ENCODE measurements around the gene PVALEF. TPM values are rescaled to one million over a fixed set of nuclear protein-coding genes. Genes with fewer than 3 reads are reported as not detected.
"Not testable (repeated sequence)": the region's sequence is repeated elsewhere in the genome, so short reads cannot be mapped to it uniquely, and the experiment has no call there.

PVALEF gene
- total RNA-seq, 2 experiments from 2014 or later = not detected

GRCh38 chr17:81212365-81212764 lies 47.1 kb downstream of the PVALEF start:
- Mint-ChIP-seq H3K9me3 (no peaks in the 10 kb centered on the region), H3K36me3 (no peaks in the 10 kb centered on the region), H3K27ac (no peak overlapping the region), H3K27me3 (no peaks in the 10 kb centered on the region), H3K4me3 (no peak overlapping the region), H3K4me1 (no peaks in the 10 kb centered on the region)
- DNase-seq = no peak

GRCh38 chr17:81213978-81214377 lies 48.7 kb downstream of the PVALEF start:
- H3K27ac Mint-ChIP-seq = no peak overlapping the region
- H3K4me1 Mint-ChIP-seq = no peaks in the 10 kb centered on the region
- no peak for DNase-seq
- no peaks in the 10 kb centered on the region for H3K36me3 Mint-ChIP-seq
- H3K27me3 Mint-ChIP-seq = no peaks in the 10 kb centered on the region
- no peaks in the 10 kb centered on the region for H3K9me3 Mint-ChIP-seq
- no peak overlapping the region for H3K4me3 Mint-ChIP-seq

GRCh38 chr17:81217491-81217890 lies 52.2 kb downstream of the PVALEF start:
- peaks cover 5% of the 10 kb centered on the region for H3K4me1 Mint-ChIP-seq
- DNase-seq = no peak
- H3K9me3 Mint-ChIP-seq = no peaks in the 10 kb centered on the region
- no peaks in the 10 kb centered on the region for H3K27me3 Mint-ChIP-seq
- H3K27ac Mint-ChIP-seq = no peak overlapping the region
- no peaks in the 10 kb centered on the region for H3K36me3 Mint-ChIP-seq
- H3K4me3 Mint-ChIP-seq = no peak overlapping the region

- no peaks in the 10 kb centered on the region for H3K27me3 Mint-ChIP-seq
- DNase-seq = no peak
- H3K27ac Mint-ChIP-seq = no peak overlapping the region
- peaks cover 6% of the 10 kb centered on the region for H3K4me1 Mint-ChIP-seq
- H3K4me3 Mint-ChIP-seq = no peak overlapping the region
- no peaks in the 10 kb centered on the region for H3K36me3 Mint-ChIP-seq
- H3K9me3 Mint-ChIP-seq = no peaks in the 10 kb centered on the region
Measured at GRCh38 chr17:81218459-81218858, 53.2 kb downstream of the PVALEF start.

GRCh38 chr17:81218991-81219390 lies 53.7 kb downstream of the PVALEF start:
- Mint-ChIP-seq H3K4me1 (peaks cover 11% of the 10 kb centered on the region), H3K36me3 (no peaks in the 10 kb centered on the region), H3K9me3 (no peaks in the 10 kb centered on the region), H3K4me3 (no peak overlapping the region), H3K27ac (no peak overlapping the region), H3K27me3 (no peaks in the 10 kb centered on the region)
- DNase-seq = no peak

- no peak overlapping the region for H3K4me3 Mint-ChIP-seq
Measured at GRCh38 chr17:81219476-81220180, 54.3 kb downstream of the PVALEF start.

GRCh38 chr17:81221371-81221841 lies 56.1 kb downstream of the PVALEF start:
- DNase-seq = no peak
- H3K27ac Mint-ChIP-seq = no peak overlapping the region
- H3K36me3 Mint-ChIP-seq = no peaks in the 10 kb centered on the region
- no peaks in the 10 kb centered on the region for H3K27me3 Mint-ChIP-seq
- peaks cover 12% of the 10 kb centered on the region for H3K4me1 Mint-ChIP-seq
- H3K4me3 Mint-ChIP-seq = peak overlapping the region; percentile 61
- H3K9me3 Mint-ChIP-seq = no peaks in the 10 kb centered on the region

More at GRCh38 chr17:81219476-81220180, 54.3 kb downstream of the PVALEF start:
- H3K4me1 Mint-ChIP-seq = peaks cover 12% of the 10 kb centered on the region
- no peaks in the 10 kb centered on the region for H3K9me3 Mint-ChIP-seq
- no peaks in the 10 kb centered on the region for H3K36me3 Mint-ChIP-seq
- no peaks in the 10 kb centered on the region for H3K27me3 Mint-ChIP-seq
- no peak for DNase-seq
- no peak overlapping the region for H3K27ac Mint-ChIP-seq

GRCh38 chr17:81221842-81222619 lies 56.7 kb downstream of the PVALEF start:
- Mint-ChIP-seq H3K27me3 (no peaks in the 10 kb centered on the region), H3K36me3 (no peaks in the 10 kb centered on the region), H3K4me3 (peak overlapping the region; percentile 61), H3K27ac (no peak overlapping the region), H3K4me1 (peaks cover 12% of the 10 kb centered on the region), H3K9me3 (no peaks in the 10 kb centered on the region)
- no peak for DNase-seq

GRCh38 chr17:81222620-81222905 lies 57.3 kb downstream of the PVALEF start:
- H3K4me1 Mint-ChIP-seq = peaks cover 13% of the 10 kb centered on the region
- DNase-seq = no peak
- no peak overlapping the region for H3K27ac Mint-ChIP-seq
- H3K36me3 Mint-ChIP-seq = peaks cover 1% of the 10 kb centered on the region
- H3K27me3 Mint-ChIP-seq = no peaks in the 10 kb centered on the region
- peak overlapping the region; percentile 61 for H3K4me3 Mint-ChIP-seq
- H3K9me3 Mint-ChIP-seq = no peaks in the 10 kb centered on the region

- H3K4me3 Mint-ChIP-seq = peak within 1 kb of the TSS; percentile 78
- H3K36me3 Mint-ChIP-seq = peaks cover 3% of the 10 kb centered on the region
- peaks cover 17% of the 10 kb centered on the region for H3K4me1 Mint-ChIP-seq
- H3K9me3 Mint-ChIP-seq = no peaks in the 10 kb centered on the region
- H3K27ac Mint-ChIP-seq = peak within 1 kb of the TSS; percentile 82
- H3K27me3 Mint-ChIP-seq = no peaks in the 10 kb centered on the region
- peak; percentile 99 for DNase-seq
Measured at GRCh38 chr17:81222906-81223761, 57.8 kb downstream of the PVALEF start, which contains the start of gene CEP131. Gene CEP131 (minus strand): TSS chr17:81222965. CDS start chr17:81220056, 2,909 bp downstream.

GRCh38 chr17:81223762-81224130 lies 58.4 kb downstream of the PVALEF start:
- DNase-seq = no peak
- H3K9me3 Mint-ChIP-seq = no peaks in the 10 kb centered on the region
- peaks cover 17% of the 10 kb centered on the region for H3K4me1 Mint-ChIP-seq
- H3K36me3 Mint-ChIP-seq = peaks cover 3% of the 10 kb centered on the region
- H3K27me3 Mint-ChIP-seq = no peaks in the 10 kb centered on the region
- peak overlapping the region; percentile 82 for H3K27ac Mint-ChIP-seq
- peak overlapping the region; percentile 78 for H3K4me3 Mint-ChIP-seq

GRCh38 chr17:81227630-81228029 lies 62.3 kb downstream of the PVALEF start:
- H3K27me3 Mint-ChIP-seq, H3K36me3 Mint-ChIP-seq, DNase-seq, H3K27ac Mint-ChIP-seq, H3K9me3 Mint-ChIP-seq, H3K4me3 Mint-ChIP-seq: not testable (repeated sequence)
- H3K4me1 Mint-ChIP-seq = peaks cover 12% of the 10 kb centered on the region

- Mint-ChIP-seq H3K36me3 (peaks cover 6% of the 10 kb centered on the region), H3K9me3 (no peaks in the 10 kb centered on the region), H3K4me3 (no peak overlapping the region), H3K27ac (no peak overlapping the region), H3K4me1 (peaks cover 11% of the 10 kb centered on the region), H3K27me3 (no peaks in the 10 kb centered on the region)
- no peak for DNase-seq
Measured at GRCh38 chr17:81228420-81228819, 63.1 kb downstream of the PVALEF start.

- no peak for DNase-seq
- no peaks in the 10 kb centered on the region for H3K27me3 Mint-ChIP-seq
- H3K36me3 Mint-ChIP-seq = peaks cover 6% of the 10 kb centered on the region
- no peak overlapping the region for H3K27ac Mint-ChIP-seq
- H3K4me1 Mint-ChIP-seq = peaks cover 5% of the 10 kb centered on the region
- no peak overlapping the region for H3K4me3 Mint-ChIP-seq
- no peaks in the 10 kb centered on the region for H3K9me3 Mint-ChIP-seq
Measured at GRCh38 chr17:81228834-81229665, 63.7 kb downstream of the PVALEF start.
